GM23248 (cell line): ENCODE data around the gene GJB4.

Source experiments
- EZH2 ChIP-seq: fragments of 200-600 bp; sonication (generic); IDR thresholded peaks from 2 replicates; pipeline ENCODE4 v1.6.1; 2018; ENCODE audit warnings: antibody characterized with exemption, mild to moderate bottlenecking; ENCODE audit not compliant: insufficient read depth, poor library complexity, severe bottlenecking
- EZH2phosphoT487 ChIP-seq: fragments of 200-600 bp; sonication (generic); IDR thresholded peaks from 2 replicates; pipeline ENCODE4 v1.6.1; 2018; ENCODE audit warnings: antibody characterized with exemption, moderate library complexity, mild to moderate bottlenecking, low read depth; ENCODE audit not compliant: insufficient read depth

- TF ChIP-seq EZH2phosphoT487 (no peak), EZH2 (no peak)
These were observed 21.0 kb downstream of the GJB4 start for GRCh38 chr1:34780528-34780927.
